Measurements from ENCODE around the gene VRK3.

Gene VRK3

GRCh38 chr19:49930483-49931011, 94.6 kb downstream of the VRK3 start:
- no peak for TF ChIP-seq CTCF (IDR thresholded peaks at IDR 0.05; ENCODE audit: borderline replicate concordance, insufficient read depth, low read depth, low read length)
- H3K4me3 ChIP-seq (ENCODE audit: low read depth, low read length), result no peak overlapping the region

- H3K4me3 ChIP-seq (ENCODE audit: low read depth, low read length), result peak overlapping the region; percentile 98
- TF ChIP-seq CTCF (IDR thresholded peaks at IDR 0.05; ENCODE audit: borderline replicate concordance, insufficient read depth, low read depth, low read length), result no peak
Measured at GRCh38 chr19:49929611-49930482, 95.3 kb downstream of the VRK3 start.

GRCh38 chr19:49929121-49929610, 96.0 kb downstream of the VRK3 start, which contains the start of the genes ATF5 and NUP62:
TSS of gene ATF5 (plus strand) at chr19:49929205. CDS start at chr19:49930851, 1,646 bp downstream.
TSS of gene NUP62 (minus strand) at chr19:49929504. CDS start at chr19:49909807, 19,697 bp downstream.
- no peak for TF ChIP-seq CTCF (IDR thresholded peaks at IDR 0.05; ENCODE audit: borderline replicate concordance, insufficient read depth, low read depth, low read length)
- H3K4me3 ChIP-seq (ENCODE audit: low read depth, low read length), result peak within 1 kb of the TSS; percentile 98

- H3K4me3 ChIP-seq (ENCODE audit: low read depth, low read length), result peak overlapping the region; percentile 43
- TF ChIP-seq CTCF (IDR thresholded peaks at IDR 0.05; ENCODE audit: borderline replicate concordance, insufficient read depth, low read depth, low read length), result no peak
Measured at GRCh38 chr19:49927526-49928264, 97.5 kb downstream of the VRK3 start.

GRCh38 chr19:49926515-49926914, 98.7 kb downstream of the VRK3 start:
- H3K4me3 ChIP-seq (ENCODE audit: low read depth, low read length), result no peak overlapping the region
- no peak for TF ChIP-seq CTCF (IDR thresholded peaks at IDR 0.05; ENCODE audit: borderline replicate concordance, insufficient read depth, low read depth, low read length)

Data from GM12875 (cell line).